Stimulated activated CD8-positive, alpha-beta memory T cell treated with anti-CD3 and anti-CD28 coated beads, Interleukin-7, amount 100 ng/mL, for 4 hours (primary cell): ENCODE measurements around the gene NECAB2.

Source experiments
- DNase-seq, 2 donors: peaks; one replicate each; pipeline ENCODE4 v3.0.0-alpha.2; 2020; ENCODE audit warnings: low read depth in 2 of 2

The NECAB2 gene

DNA sequence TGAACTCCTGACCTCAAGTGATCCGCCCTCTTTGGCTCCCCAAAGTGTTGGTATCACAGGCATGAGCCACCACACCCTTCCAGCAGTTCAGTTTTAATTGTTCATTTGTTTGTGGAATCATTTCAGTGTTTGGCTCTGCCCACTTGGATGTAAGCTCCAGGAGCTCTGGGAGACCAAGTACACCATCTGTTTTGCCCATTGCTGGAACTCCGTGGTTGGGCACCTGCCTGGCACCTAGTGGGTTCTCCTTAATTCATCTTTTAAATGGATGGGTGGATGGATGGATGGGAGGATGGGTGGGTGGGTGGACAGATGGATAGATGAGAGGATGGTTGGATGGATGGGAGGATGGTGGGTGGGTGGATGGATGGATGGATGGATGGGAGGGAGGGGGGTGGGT lies 953 bp upstream of the NECAB2 start:
- DNase-seq: no peak

DNA sequence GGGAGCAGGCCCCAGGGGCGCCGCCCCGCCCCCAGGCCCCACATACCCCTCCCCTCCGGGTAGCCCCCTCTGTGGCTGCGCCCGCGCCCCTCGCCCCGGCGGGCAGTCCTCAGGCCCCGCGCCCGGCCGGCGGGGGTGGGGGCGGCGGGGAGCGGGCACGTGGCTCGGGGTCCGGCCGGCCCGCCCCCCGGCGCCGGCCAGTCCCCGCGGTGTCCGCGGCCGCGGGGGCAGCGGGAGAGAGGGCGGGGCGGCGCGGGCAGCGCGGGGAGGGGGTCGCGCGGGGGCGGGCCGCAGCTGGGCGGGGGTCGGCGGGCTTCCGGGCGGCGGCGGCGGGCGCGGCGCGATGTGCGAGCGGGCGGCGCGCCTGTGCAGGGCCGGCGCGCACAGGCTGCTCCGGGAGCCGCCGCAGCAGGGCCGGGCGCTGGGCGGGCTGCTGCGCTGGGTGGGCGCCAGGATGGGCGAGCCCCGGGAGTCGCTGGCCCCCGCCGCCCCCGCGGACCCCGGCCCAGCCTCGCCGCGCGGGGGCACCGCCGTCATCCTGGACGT lies 335 bp downstream of the NECAB2 start:
- DNase-seq: no peak

DNA sequence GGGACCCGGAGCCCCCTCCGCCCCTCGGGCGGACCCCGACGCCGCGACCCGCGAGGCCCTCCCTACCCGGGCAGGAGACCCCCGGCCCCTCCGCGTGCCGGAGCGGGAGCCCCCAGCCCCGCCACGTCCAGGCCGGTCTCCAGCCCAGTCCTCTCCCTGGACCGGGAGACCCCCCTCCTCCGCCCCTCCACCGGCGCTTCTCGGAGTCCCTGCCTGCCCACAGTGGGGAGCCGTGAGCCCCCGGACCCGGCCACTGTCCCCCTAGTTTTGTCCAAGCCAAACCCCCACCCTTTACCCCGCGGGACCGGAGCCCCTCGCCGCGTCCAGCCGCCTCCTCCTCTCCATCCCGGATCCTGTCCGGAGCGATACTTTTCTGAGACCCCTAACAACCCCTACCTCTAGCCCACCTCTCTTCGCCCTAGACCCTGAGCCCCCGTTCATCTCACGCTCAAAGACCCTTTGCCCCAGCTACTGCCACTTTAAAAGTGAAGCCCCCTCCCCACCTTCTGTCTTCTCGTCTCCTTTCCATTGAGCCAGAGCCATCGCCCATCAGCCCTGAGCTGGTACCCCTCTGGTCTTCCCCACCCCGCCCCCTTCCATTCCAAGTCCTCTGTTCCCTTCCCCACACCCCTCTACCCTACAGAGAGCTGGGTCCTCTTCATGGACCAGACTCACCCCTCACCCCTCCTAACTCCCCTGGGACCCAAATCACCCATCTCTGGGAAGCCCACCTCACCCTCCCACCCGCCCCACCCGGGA lies 1.0 kb downstream of the NECAB2 start:
- DNase-seq: no peak

DNA sequence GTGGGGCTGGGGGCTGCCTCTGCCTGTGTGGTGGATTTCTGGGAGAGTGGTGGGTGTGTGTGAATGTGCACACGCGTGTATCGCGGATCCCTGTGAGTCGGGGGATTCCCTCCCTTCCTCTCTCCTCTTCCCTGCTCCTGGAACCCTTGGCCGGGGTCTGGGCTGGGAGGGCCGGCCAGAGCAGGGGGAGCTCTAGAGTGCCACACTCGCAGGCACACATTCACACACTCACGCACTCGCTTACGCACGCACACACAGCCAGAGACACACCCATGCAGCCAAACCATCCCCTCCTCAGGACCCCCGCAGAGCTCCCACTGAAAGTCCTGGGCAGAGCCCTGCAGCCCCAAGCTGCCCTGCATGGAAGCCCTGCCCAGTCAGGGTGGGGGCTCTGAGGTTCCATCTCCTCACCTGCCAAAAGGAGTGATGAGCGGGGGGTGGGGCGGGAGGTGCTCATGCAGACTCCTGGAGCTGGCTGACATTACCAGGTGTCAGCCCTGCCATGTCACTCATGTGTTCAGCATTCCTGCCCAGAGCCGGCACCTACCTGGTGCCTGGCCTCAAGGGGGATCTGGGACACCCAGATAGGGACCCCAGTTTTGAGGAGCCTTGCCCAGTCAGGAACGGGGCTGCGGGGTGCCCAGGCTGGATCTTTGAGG lies 1.9 kb downstream of the NECAB2 start:
- DNase-seq: no peak

DNA sequence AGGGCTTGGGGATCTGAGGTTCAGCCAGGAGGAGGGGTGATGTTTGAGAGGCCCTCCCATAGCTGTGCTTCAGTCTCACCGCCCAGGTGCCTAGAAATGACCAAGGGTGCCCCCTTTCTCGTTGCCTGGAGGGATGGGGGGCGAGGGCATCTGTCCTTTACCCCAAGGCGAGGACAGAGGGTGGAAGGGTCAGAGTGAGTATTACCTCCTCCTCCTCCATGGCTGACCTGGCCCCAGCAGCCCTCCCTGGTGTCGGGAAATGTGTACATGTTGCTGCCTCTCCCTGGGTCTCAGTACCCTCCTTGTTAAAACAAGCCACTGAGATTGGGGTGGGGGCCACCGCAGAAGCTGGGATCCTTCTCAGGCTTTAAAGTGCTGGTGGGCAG lies 2.4 kb downstream of the NECAB2 start:
- DNase-seq: no peak

DNA sequence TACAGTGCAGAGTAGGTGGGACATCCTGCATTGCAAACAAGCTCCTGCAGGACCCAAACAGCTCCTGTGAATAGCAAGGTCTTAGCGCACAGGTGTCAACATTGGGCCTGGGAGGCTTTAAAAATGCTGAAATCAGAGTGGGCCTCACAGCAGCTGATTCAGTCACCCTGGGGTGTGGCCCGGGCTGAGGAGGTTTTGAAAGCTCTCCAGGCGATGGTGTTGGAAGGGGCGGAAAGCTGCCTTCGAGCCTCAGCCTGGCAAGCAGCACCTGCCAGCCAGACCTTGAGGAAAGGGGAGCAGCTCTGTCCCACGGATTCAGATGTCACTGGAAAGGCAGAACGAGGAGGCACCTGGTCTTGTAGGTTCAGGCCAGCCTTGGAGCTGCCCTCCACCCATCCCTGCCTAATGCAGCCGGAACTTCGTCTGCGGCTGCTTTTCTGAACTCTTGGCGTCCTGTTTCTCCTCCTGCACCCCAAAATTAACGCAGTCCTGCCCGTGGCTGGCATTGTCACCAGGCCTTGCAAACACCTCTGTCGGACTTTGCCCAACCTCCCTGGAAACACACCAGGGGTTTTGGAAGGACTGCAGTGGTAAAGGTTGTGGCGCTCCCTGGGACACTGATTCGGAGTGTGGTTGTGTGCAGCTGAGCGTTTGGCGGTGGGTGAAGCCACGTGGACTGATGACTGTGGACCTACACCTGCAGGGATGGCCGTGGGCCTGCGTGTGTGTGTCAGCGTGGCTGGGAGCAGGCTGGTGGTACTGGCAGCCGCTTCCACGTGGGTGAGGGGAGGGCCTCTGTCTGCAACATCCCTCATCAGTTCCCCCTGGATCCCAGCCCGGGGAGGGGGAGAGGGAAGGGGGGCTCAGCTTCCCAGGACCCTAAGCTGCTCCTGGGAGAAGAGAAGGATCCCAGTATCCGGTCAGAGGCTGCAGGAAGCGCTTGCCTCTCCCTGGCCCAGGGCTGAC lies 3.4 kb downstream of the NECAB2 start:
- DNase-seq: no peak

DNA sequence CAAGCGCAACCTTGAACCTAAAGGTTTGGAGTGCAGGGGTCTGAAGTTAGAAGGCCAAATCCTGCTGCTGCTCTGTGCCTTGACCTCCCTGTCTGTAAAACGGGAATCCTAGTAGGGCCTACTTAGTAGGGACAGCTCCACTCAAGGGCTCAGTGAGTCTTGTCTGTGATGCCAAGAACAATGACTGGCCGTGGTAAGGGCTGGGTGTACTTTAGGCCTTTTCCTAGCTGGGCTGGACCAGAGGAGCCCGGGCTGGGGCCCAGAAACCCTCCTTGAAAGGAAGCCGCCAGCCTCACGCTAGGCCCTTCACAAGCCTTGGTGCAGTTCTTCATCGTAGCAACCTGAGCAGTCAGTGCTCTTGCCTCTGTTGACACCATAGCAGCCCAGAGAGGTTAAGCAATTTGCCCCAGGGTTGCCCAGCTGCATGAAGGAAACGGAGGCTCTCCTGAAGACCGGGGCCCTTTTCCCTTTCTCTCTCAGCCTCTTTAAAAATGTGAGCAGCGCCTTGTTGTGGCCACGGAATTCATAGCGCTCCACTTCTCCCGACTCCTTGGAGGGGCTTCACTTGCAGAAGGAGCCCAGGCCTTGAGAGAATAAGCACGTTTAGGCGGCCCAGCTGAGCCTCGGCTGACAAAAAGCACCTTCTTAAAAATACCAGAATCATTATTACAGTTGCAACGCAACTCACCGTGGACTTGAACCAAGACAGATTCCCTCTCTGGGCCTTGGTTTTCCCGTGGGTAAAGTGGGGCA lies 4.4 kb downstream of the NECAB2 start:
- no peak for DNase-seq

DNA sequence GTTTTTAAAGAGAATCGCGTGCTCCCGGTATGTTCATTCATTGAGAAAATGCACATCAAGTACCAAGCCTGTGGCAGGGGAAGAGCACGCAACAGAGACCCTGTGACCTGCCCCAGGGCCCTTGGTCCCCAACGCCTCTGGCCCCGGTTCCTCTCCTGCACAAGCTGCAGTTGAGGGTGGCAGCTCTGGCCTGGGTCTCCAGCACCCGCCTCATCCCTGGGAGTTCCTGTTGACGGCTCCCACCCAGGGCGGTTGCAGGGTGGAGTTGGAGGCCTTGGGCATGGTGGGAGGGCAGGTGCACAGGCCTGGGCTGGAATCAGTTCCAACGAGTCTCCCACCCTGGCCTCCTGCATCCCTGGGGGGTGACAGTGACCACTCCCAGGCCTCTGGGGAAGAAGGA lies 5.0 kb downstream of the NECAB2 start:
- no peak for DNase-seq

DNA sequence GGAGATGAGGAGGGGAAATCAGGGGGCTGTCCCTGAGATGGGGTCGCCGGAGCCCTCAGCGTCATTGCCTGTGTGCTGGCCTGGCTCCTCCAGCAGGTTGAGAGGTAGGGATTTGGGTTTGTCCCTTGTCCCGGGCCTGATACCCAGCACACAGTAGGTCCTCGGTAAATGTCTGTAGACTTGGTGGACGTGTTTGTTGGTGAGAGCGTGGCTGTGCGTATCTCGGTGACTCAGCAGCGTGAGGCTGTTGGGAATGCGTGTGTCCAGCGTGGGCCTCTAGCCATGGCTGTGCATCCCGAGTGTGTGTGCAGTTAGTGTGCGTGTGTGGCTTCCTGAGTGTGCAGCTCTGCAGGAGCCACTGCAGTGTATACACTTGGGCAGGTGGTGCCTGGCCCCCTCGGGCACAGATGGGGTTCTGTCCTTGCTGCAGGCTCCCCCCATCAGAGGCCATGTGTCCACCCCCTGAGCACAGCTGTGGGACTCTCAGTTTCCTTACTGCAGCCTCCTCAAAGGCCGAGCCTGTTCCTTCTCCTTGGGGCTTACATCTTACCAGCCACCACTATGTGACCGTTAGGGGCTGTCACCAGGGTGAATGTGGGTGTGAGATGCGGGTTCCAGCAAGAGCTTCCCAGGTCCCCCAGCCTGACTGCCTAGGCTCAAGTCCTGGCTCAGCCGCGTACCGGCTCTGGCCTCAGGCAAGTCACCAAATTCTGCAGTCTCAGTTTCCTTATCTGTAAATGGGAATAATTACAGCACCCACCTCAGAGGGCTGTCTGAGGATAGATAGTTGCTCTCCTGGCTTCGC lies 5.7 kb downstream of the NECAB2 start:
- no peak for DNase-seq

DNA sequence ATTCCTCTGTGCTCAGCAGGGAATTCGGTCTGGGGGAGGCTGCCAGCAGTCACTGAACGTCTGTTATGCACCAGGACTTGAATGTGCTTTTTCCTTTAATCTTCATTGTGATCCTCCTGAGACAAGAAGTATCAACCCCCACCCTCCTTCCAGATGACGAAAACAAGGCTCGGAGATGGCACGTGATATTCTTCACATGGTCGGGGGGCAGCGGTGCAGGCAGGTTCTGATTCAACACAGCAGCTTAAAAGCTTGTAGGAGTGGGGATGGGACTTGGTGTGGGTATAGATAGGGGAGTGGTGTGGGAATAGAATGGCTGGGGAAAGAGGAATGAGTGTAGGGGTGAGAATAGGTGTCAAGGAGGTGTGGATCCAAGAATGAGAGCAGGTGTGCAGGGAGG lies 6.4 kb downstream of the NECAB2 start:
- DNase-seq: no peak

DNA sequence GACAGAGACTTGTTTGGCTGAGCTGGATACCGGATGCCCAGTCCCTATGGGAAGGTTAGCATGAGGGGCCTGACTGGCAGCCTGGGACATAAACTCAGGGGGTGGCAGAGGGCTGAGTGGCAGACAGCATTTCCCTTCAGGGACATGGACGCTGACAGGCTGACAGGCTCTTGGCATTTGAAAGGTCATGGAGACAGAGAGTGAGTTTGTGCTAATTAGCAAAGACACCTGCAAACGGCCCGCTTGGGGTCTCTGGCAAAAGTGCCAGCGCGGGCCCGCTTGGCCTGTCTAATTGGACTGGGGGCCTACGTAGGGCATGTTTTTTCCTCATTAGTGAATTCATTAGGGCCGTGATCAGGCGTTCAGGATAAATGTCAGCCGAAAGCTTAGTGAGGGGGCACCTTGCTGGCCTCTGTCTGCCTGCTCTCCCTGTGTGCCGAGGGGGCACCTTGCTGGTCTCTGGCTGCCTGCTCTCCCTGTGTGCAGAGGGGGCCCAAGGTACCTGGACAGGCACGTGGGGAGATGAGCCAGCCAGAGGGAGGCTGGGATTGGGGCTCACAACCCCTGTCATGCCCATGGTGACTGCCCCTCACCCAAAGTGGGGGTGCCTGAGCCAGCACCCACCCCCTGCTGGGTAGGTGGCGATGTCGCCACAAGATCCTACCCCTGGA lies 7.7 kb downstream of the NECAB2 start:
- DNase-seq: no peak

DNA sequence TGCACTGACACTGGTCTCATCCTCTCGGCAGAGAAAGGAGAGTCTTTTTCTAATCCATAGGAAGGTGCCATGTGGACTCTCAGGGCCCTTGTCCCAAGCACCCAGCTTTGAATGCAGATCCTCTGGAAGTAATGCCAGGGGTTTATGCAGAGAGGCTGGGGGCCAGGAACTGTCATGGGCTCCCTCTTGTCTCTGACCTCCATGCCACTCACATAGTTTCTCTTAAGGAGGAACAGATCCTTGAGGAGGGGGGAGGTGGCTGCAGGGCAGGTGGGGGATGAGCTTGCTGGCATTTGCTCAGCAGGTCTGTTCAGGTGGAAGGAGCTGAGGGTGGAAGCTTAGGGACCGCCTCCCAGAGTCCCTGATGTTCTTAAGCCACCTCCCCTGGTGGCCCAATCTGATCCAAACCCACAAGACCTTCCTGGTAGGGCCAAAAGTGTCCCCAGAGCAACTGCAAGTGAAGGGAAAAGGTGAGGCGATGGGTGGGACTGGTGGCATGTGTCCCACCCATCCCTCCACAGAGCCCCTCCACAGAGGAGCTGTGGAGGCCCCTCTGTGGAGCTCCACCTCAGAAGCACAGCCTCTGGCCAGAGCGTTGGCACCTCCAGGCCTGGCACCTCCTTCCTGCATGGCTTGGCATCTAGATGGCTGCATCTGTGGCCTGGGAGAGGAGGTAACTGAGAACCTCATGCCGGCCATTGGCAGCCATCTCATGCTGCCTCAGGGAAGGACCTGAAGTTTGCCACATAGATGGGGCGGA lies 9.2 kb downstream of the NECAB2 start:
- DNase-seq: no peak

DNA sequence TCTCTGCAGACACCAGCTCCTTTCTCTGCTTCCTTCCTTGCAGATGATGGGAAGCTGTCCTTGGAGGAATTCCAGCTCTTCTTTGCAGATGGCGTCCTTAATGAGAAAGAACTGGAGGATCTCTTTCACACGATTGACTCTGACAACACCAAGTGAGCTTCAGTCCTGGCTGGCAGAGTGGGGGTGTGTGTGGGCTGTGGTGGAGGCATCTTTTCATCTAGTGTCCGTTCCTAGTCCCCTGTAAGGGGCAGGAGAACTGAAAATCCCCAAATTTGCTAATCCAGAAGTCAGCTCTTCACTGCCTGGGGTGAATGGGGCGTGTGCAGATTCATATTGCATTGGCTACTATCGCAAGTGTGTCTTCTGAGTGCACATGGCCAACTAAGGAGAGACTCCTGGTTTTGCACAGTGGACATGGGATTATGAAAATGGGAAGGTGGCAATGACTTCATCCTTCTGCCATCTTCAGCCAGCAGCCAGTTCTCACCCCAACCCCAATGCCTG lies 10.4 kb downstream of the NECAB2 start:
- no peak for DNase-seq

DNA sequence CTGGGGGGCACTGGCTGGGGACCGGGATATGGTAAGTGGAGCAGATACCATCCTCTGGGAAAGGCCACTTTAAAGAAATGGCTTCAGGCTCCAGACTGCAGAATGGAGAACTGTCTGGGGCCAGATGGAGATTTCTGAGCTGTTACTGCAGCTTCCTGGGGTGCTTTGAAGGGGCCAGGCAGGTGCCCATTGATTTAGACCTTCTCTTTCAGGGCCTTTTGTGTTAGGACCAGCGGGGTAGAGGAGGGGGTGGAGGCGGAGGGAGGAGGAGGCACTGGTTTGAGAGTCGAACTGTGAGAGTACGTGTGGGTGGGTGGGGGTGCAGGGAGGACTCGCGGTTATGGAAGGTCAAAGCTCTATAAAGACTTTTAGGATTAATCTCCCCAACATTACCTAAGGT lies 11.4 kb downstream of the NECAB2 start:
- DNase-seq: no peak

DNA sequence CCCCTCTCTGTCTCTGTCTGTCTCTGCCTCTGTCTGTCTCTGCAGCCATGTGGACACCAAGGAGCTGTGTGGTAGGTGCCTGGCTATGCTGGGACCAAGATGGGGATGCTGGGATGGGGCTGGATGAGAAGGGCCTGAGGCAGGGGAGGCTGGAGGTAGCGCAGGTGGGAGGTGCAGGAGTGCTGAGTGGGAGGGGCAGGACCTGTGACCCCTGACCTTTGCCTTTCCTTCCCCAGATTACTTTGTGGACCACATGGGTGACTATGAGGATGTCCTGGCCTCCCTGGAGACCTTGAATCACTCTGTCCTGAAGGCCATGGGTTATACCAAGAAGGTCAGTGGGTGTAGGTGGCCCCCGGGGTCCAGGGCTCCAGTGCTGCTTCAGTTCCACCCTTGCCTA lies 12.8 kb downstream of the NECAB2 start:
- DNase-seq: no peak

DNA sequence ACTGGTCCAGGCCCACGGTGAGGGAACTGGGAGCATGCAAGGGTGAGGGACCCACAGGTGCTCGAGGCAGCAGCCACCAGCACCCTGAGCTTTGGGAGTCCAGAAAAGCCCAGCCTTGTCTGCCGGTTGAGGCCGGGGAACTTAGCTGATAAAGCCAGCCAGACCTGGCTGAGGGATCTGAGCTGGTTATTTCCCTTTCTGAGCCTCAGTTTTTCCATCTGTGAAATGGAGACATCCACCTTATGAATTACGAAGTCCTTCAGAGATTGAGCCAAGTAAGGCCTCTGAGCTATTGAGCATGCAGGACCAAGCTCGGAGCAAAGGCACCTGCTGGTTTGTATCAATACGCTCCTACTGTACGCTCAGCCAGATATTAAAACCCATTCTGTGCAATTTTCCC lies 13.8 kb downstream of the NECAB2 start:
- DNase-seq: no peak

DNA sequence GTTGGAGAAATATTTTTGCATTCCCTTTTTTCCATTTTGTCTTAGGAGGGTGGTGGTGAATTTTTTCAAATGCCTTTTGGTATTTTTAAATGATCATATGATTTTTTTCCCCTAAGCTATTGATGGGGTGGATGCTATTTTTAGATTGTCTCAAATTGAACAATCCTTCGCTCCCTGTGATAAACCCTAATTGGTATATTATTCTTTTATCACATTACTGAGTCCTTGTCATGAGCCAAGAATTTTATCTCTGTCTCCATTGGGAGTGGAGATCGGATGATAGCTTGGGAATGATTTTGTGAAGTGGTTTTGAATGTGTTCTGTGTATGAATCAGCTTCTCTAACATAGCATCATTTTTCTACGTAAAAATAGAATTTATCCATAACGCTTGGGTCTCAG lies 15.4 kb downstream of the NECAB2 start:
- DNase-seq: no peak

DNA sequence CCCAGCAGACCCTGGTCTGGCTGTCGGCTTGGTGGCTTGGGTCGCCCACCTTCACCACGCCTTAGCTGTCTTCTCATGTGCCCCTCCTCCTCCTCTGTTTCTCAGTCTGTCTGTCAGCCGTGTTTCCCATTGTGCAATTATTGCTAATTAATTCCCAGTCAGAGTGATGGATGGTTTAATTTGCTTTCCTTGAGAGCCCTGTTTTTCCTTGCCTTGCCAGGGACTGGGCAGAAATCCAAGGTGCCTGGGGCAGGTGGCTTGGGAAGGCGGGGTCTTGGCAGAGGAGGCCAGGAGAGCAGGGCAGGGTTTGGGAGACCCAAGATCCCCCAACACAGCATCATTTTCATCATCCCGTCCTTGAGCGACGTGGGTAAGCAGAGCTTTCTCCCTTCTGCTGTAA lies 21.3 kb downstream of the NECAB2 start:
- DNase-seq: no peak

DNA sequence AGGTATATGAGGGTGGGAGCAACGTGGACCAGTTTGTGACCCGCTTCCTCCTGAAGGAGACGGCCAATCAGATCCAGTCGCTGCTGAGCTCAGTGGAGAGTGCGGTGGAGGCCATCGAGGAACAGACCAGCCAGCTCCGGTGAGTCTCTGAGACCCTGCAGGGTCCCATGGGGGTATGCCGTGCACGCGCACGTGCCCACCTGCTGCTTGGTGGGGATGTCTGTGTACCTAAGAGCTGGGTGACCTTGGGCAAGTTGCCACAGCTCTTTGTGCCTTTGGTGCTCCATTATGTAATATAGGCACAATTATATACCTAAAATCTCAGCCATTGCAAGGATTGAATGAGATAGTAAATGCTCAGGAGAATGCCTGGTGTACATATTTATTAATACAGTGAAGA lies 22.4 kb downstream of the NECAB2 start:
- DNase-seq: no peak
